ENCODE measurements around the gene WIPF1. TPM values are rescaled to one million over a fixed set of nuclear protein-coding genes. Genes with fewer than 3 reads are reported as not detected.
A peak's percentile ranks its signal among the peaks of the same experiment; 100 is the strongest.

WIPF1 gene
- total RNA-seq, 1 donor from 2014 or later: 20.6 TPM

DNA sequence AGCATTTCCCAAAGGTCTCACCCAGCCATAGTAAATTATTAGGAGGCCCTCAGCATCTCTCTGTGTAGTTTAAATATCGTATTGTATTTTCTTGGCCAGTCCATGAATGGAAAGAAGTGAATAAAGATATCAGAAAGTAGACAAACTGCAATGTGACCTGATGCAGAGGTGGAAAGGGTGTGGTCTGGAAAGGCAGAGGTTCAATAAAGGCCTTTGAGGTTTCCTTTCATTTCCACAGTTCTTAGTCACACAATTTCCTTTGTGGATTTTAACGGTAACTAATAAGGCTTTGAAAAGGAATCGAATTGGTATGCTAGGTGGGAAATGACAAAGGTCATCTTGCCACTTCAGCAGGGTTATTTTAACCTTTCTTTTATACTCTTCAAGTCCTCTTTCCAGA, 20.1 kb upstream of the WIPF1 start:
- Mint-ChIP-seq H3K4me3 (no peak overlapping the region), H3K36me3 (no peaks in the 10 kb centered on the region), H3K27me3 (ENCODE audit: low read depth) (no peaks in the 10 kb centered on the region), H3K27ac (no peak overlapping the region), H3K9me3 (no peaks in the 10 kb centered on the region), H3K4me1 (peaks cover 3% of the 10 kb centered on the region)
- TF ChIP-seq, protein P1, sequence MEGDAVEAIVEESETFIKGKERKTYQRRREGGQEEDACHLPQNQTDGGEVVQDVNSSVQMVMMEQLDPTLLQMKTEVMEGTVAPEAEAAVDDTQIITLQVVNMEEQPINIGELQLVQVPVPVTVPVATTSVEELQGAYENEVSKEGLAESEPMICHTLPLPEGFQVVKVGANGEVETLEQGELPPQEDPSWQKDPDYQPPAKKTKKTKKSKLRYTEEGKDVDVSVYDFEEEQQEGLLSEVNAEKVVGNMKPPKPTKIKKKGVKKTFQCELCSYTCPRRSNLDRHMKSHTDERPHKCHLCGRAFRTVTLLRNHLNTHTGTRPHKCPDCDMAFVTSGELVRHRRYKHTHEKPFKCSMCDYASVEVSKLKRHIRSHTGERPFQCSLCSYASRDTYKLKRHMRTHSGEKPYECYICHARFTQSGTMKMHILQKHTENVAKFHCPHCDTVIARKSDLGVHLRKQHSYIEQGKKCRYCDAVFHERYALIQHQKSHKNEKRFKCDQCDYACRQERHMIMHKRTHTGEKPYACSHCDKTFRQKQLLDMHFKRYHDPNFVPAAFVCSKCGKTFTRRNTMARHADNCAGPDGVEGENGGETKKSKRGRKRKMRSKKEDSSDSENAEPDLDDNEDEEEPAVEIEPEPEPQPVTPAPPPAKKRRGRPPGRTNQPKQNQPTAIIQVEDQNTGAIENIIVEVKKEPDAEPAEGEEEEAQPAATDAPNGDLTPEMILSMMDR (IDR thresholded peaks at IDR 0.05; ENCODE audit: unreplicated experiment): no peak
- DNase-seq (ENCODE audit: low spot score in 2 of 2, unreplicated experiment in 2 of 2): no peak

DNA sequence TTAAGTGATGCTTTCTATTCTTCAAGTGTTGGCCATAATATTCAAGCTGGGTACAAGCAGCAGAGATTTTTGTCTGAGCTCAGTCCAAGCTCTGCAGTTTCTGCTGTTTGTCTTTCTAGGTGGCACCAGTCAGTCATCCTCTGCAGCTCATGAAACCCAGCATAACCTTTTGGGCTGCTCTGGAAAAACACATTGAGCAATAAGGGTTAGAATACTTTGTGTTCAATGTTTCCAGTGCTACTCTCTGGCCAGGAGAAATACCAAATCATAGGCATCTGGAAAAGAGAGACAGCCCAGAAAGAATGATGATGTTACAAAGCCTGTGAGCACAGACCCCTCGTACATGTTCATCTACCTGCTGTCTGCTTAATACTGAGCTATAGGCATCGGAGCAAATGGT, 19.5 kb upstream of the WIPF1 start:
- no peaks in the 10 kb centered on the region for H3K9me3 Mint-ChIP-seq
- H3K27me3 Mint-ChIP-seq (ENCODE audit: low read depth): no peaks in the 10 kb centered on the region
- H3K36me3 Mint-ChIP-seq: no peaks in the 10 kb centered on the region
- DNase-seq (ENCODE audit: low spot score in 2 of 2, unreplicated experiment in 2 of 2): no peak
- H3K27ac Mint-ChIP-seq: no peak overlapping the region
- peaks cover 3% of the 10 kb centered on the region for H3K4me1 Mint-ChIP-seq
- H3K4me3 Mint-ChIP-seq: no peak overlapping the region
- TF ChIP-seq, protein P1 (IDR thresholded peaks at IDR 0.05; ENCODE audit: unreplicated experiment): no peak

GRCh38 chr2:174615871-174616436, 18.4 kb upstream of the WIPF1 start:
- Mint-ChIP-seq H3K4me1 (peaks cover 3% of the 10 kb centered on the region), H3K27me3 (ENCODE audit: low read depth) (no peaks in the 10 kb centered on the region), H3K27ac (peak overlapping the region; percentile 21), H3K9me3 (no peaks in the 10 kb centered on the region), H3K36me3 (no peaks in the 10 kb centered on the region), H3K4me3 (no peak overlapping the region)
- no peak for DNase-seq (ENCODE audit: low spot score in 2 of 2, unreplicated experiment in 2 of 2)
- TF ChIP-seq, protein P1 (IDR thresholded peaks at IDR 0.05; ENCODE audit: unreplicated experiment): no peak

DNA sequence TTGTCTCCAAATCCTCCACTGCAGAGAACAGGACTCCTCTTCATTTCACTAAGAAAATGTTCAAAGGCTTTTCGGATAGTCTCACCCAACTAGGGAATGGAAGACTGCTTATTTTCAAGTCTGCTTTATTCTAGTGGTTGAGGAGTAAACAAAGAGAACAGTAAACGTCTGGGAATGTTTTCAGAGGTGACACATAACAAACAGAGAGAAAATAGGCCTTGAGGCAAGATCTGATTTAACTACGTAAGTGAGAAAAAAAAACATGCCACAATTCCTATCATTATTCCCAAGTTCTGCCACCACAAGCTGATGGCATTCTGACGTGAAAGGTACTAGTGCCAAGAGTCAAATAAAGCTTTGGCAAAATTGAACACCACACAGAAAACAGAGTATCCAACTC, 16.7 kb upstream of the WIPF1 start:
- no peak for DNase-seq (ENCODE audit: low spot score in 2 of 2, unreplicated experiment in 2 of 2)
- H3K27ac Mint-ChIP-seq: no peak overlapping the region
- H3K4me1 Mint-ChIP-seq: peaks cover 3% of the 10 kb centered on the region

DNA sequence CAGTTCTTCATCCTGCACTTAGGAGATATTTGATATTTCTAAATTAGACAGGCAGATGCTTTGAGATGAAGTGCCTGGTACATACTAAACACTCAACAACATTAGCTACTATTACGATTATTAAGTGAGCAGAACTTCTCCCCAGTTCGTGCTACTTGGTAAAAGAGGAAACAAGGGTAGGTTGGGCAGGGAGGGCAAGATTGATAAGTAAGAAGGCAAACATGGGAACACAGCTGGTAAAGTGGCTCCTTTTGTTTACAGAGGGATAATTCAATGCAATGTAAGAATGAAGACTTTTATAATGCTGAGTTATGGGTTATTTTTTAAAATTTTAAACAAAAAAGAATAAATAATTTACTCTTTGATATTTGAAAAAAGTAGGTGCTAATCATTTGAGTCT, 15.9 kb upstream of the WIPF1 start:
- Mint-ChIP-seq H3K4me1 (peaks cover 3% of the 10 kb centered on the region), H3K4me3 (no peak overlapping the region), H3K36me3 (no peaks in the 10 kb centered on the region), H3K27ac (no peak overlapping the region), H3K9me3 (no peaks in the 10 kb centered on the region), H3K27me3 (ENCODE audit: low read depth) (no peaks in the 10 kb centered on the region)
- TF ChIP-seq, protein P1 (IDR thresholded peaks at IDR 0.05; ENCODE audit: unreplicated experiment): no peak
- DNase-seq (ENCODE audit: low spot score in 2 of 2, unreplicated experiment in 2 of 2): no peak

More for the DNA sequence above, 16.7 kb upstream of the WIPF1 start:
- Mint-ChIP-seq H3K9me3 (no peaks in the 10 kb centered on the region), H3K4me3 (no peak overlapping the region), H3K27me3 (ENCODE audit: low read depth) (no peaks in the 10 kb centered on the region), H3K36me3 (no peaks in the 10 kb centered on the region)
- TF ChIP-seq, protein P1 (IDR thresholded peaks at IDR 0.05; ENCODE audit: unreplicated experiment): no peak

DNA sequence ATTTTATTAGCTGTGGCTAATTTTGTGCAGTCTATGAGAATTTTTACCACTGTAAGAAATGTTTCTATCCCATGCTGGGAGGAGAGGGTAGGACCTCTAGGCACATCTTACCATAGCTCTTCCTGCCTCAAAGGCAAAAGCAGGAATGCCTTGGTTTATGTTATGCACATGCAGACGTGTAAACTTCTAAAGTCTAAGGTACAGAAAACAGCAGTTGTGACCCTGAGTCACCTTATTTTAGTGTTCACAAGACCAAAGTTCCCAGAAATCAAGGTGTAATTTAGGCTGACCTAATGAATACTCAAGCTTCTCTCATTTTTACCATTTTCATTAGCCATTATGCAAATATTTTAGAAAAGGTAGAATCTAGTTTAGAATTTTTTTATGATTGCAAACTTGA, 15.4 kb upstream of the WIPF1 start:
- Mint-ChIP-seq H3K36me3 (no peaks in the 10 kb centered on the region), H3K27ac (no peak overlapping the region), H3K4me1 (peaks cover 3% of the 10 kb centered on the region), H3K9me3 (no peaks in the 10 kb centered on the region), H3K27me3 (ENCODE audit: low read depth) (no peaks in the 10 kb centered on the region), H3K4me3 (no peak overlapping the region)
- no peak for DNase-seq (ENCODE audit: low spot score in 2 of 2, unreplicated experiment in 2 of 2)
- TF ChIP-seq, protein P1 (IDR thresholded peaks at IDR 0.05; ENCODE audit: unreplicated experiment): no peak

All from mesothelial cell of epicardium (in vitro differentiated cells).